Epithelial cell of esophagus (primary cell): ENCODE data around the gene SF3B4.

ENCODE experiments used
- DNase-seq: peaks from one replicate; pipeline ENCODE4 v3.0.0; 2010; ENCODE audit warnings: low read depth
- H3K4me3 ChIP-seq: 2 replicates; pipeline ENCODE4 v1.5.1; 2011; ENCODE audit warnings: mild to moderate bottlenecking, low read length, control low read depth
- CTCF ChIP-seq: IDR thresholded peaks from 2 replicates; pipeline ENCODE4 v1.5.1; 2011; ENCODE audit warnings: low read depth, mild to moderate bottlenecking, low read length, control low read depth, inconsistent platforms; ENCODE audit not compliant: insufficient read depth; ENCODE audit errors: missing control alignments

The SF3B4 gene

DNA sequence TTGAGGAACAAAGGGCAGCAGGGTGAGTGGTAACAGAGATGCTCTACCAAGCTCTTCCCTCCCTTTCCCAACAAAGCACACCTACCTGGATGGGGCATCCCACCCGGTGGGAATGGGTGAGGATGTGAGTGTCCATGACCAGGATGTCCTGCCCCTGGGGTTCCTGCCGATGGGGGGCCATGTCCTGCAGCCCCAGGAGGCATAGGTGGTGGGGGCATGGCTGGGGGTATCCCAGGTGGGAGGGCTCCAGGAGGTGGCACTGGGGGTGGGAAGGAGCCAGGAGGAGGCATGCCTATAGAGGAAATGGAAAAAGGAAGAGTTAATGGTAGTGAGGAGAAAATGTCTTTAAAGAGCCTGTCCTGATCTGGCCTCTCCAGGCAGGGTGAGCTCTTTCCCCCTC is 1.9 kb downstream of the SF3B4 start:
- no peak for TF ChIP-seq CTCF
- H3K4me3 ChIP-seq = no peak overlapping the region
- no peak for DNase-seq

DNA sequence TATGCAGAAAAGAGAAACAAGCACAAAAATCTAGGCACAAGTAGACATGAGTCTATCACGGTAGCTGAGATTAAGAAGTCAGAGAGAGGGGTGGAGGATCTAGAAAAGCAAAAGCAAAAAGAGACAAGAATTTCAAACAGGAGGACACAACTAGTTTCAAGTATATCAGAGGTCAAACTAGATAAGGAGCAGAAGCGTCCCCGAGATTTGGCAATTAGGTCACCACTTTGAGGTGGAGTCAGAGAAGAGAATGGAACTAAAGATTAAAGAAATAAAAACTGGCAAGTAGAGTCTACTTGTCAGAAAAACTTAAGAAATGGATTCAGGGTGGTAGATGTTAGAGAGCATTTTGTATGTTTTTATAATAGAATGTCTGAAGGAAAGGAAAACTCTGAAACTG is 2.3 kb downstream of the SF3B4 start:
- no peak overlapping the region for H3K4me3 ChIP-seq
- no peak for TF ChIP-seq CTCF
- no peak for DNase-seq

DNA sequence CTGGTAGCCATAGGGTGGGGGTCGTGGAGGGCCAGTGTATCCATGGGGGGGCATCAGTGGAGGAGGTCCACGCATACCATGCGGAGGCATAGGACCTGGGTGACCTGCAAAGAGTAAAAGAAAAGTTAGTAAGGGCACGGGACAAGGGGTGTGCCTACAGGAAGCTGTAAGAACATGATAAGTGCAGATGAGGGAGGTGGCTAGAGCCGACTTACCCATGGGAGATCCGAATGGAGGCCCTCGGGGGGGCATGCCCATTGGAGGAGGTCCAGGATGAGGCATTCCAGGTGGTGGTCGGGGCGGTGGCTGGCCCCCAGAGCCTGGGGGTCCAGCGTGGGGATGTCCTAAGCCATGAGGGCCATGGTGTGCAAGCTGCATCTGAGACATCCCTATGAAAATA is 4.0 kb downstream of the SF3B4 start:
- no peak overlapping the region for H3K4me3 ChIP-seq
- no peak for DNase-seq
- TF ChIP-seq CTCF = no peak

DNA sequence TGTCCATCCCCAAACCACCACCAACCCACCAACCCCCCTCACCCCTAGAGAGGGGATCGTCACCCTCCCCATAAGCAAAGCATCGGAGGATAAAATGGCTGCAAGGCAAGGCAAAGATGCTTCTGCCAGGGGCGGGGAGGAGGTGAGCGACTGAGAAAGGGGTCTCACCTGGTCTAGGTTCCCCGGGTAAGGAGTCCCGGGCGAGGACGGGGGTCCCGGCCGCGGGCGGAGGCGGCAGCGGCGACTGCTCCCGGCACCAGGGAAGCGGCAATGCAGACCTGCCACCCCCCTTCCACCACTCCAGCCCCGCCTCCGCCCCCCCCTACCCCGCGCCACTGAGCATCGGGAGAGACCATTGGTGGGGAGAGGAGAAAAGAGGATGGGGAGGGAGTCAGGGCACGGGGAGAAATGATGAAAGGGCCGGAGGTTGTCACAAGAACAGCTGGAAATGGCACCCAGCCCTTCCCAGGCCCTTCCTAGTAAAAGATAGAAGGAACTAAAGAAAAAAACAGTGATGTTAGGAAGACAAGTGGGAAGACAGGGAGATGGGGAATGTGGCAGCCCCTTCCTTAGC is 9.9 kb downstream of the SF3B4 start, which contains the start of gene SV2A:
TSS of gene SV2A (minus strand) at position 274 of the 574 bp plus-strand sequence. CDS start 4,004 bp downstream, outside the sequence.
- peak; percentile 25 for DNase-seq
- peak within 1 kb of the TSS; percentile 37 for H3K4me3 ChIP-seq
- no peak for TF ChIP-seq CTCF

DNA sequence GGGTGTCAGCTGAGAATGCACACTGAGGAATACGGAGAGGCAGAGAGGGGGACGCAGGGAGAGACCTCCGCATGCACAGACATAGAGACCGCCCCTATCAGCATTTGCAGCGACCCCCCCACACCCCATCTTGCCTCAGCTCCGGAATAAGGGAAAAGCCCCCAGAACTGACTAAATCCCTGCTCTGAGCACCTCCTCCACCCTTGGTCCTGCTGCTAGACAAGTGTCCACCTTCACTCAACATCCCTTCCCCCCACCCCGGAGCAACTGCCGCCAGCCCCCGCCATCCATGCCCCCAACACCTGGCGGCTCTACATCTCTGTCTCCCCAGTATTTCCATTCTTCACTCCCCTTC is 10.7 kb downstream of the SF3B4 start:
- H3K4me3 ChIP-seq = no peak overlapping the region
- no peak for DNase-seq
- TF ChIP-seq CTCF = no peak

GRCh38 chr1:149916193-149916897 is 11.3 kb downstream of the SF3B4 start:
- no peak for DNase-seq
- no peak overlapping the region for H3K4me3 ChIP-seq
- TF ChIP-seq CTCF = no peak

DNA sequence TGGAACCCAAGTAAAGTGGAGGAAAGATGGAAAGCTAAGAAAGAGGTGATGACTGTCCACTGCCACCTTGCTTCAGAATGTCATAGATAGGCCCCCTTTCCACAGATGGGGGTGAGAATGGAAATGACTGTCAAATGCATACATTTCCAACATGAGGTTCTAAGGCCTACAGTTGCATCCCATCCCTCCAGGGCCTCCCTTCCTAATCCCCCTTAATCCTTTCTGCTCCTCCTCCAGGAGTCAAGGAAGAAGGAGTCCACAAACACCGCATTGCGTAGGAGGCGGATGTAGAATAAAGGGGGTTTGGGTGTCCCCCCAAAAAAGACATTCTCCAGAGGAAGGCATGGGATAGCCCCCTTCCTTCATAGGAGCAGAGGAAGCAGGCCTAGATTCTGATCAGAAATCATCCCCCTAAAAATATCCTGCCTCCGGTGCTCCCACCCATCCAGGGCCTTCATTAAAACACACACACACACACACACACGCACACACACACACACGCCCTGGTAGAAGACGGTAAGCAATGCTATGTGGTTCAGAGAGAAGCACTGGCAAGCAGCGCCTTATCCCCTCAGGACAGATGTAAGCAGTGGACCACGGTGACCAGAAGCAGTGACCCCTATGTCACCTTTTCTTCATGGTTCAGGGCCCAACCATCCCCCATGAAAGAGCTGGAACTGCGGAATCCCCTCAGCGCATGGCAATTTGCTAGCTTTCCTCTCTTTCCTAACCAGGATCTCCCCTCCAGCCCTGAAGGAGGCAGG is 12.0 kb downstream of the SF3B4 start:
- TF ChIP-seq CTCF = no peak

More for the DNA sequence above, 12.0 kb downstream of the SF3B4 start:
- DNase-seq = no peak
- H3K4me3 ChIP-seq = no peak overlapping the region
